ENCODE measurements around the gene RPS5. TPM values are rescaled to one million over a fixed set of nuclear protein-coding genes. Genes with fewer than 3 reads are reported as not detected.

RPS5 gene
- total and polyA plus RNA-seq, 3 donors from 2014 or later = 437 to 1,004 (median 746) TPM

GRCh38 chr19:58396691-58397532 is 9.8 kb downstream of the RPS5 start:
- Histone ChIP-seq H3K27ac (no peak overlapping the region), H3K27me3 (no peaks in the 10 kb centered on the region), H3K9me3 (no peaks in the 10 kb centered on the region), H3K4me1 (peaks cover 15% of the 10 kb centered on the region), H3K36me3 (ENCODE audit: low read depth, missing control alignments) (no peaks in the 10 kb centered on the region), H3K4me3 (peak overlapping the region in 1 of 2 donors; percentile 36)
- TF ChIP-seq POLR2A (IDR thresholded peaks at IDR 0.05) (no peak), CTCF (IDR thresholded peaks at IDR 0.05) (no peak)
- 34 to 35% methylated on average over 15 to 44 of the region's 58 CpGs for WGBS, 2 donors
- no peak for DNase-seq
- intact Hi-C loops (cut with DNase I; ENCODE audit: low total_unique reads) = no loop called here

GRCh38 chr19:58397533-58398037 is 10.5 kb downstream of the RPS5 start:
- Histone ChIP-seq H3K36me3 (ENCODE audit: low read depth, missing control alignments) (no peaks in the 10 kb centered on the region), H3K27me3 (no peaks in the 10 kb centered on the region), H3K4me1 (peaks cover 17% of the 10 kb centered on the region), H3K9me3 (no peaks in the 10 kb centered on the region), H3K4me3 (no peak overlapping the region), H3K27ac (no peak overlapping the region)
- TF ChIP-seq POLR2A (IDR thresholded peaks at IDR 0.05) = no peak
- no peak for TF ChIP-seq CTCF (IDR thresholded peaks at IDR 0.05)
- 47 to 59% methylated on average over 4 to 7 of the region's 7 CpGs for WGBS, 2 donors
- no peak for DNase-seq
- intact Hi-C loops (cut with DNase I; ENCODE audit: low total_unique reads) = no loop called here

DNA sequence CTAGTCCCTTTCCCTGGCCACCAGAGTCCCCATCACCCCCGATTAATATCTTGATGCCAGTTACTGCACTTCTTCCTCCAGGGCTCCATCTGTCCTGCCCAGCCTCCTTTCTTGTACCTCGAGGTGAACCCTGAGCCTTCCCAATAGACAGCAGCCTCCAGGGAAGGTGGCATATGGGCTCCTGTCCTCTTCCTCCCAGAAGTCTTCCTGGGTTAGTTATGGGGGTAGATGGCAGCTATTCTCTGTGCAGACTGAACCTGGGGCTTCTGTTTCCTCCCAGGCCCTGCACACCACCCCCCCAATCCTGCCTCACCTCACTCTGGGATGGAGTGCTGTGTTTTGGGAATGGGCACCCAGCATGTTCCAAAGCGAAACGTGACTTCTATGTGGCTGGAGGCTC is 11.0 kb downstream of the RPS5 start:
- intact Hi-C loops (cut with DNase I; ENCODE audit: low total_unique reads) = no loop called here
- WGBS, 2 donors = 83 to 96% methylated on average over 4 of the region's 4 CpGs
- Histone ChIP-seq H3K36me3 (ENCODE audit: low read depth, missing control alignments) (no peaks in the 10 kb centered on the region), H3K27ac (no peak overlapping the region), H3K4me3 (no peak overlapping the region), H3K4me1 (peaks cover 17% of the 10 kb centered on the region), H3K27me3 (no peaks in the 10 kb centered on the region), H3K9me3 (no peaks in the 10 kb centered on the region)
- no peak for TF ChIP-seq POLR2A (IDR thresholded peaks at IDR 0.05)
- TF ChIP-seq CTCF (IDR thresholded peaks at IDR 0.05) = no peak
- no peak for DNase-seq

GRCh38 chr19:58398545-58398944 is 11.5 kb downstream of the RPS5 start:
- H3K4me3 ChIP-seq = no peak overlapping the region
- no peak for DNase-seq
- H3K4me1 ChIP-seq = peaks cover 17% of the 10 kb centered on the region
- no peaks in the 10 kb centered on the region for H3K27me3 ChIP-seq
- intact Hi-C loops (cut with DNase I; ENCODE audit: low total_unique reads) = no loop called here
- no peaks in the 10 kb centered on the region for H3K36me3 ChIP-seq (ENCODE audit: low read depth, missing control alignments)
- H3K27ac ChIP-seq = no peak overlapping the region
- no peaks in the 10 kb centered on the region for H3K9me3 ChIP-seq
- 90 to 93% methylated on average over 6 of the region's 6 CpGs for WGBS, 2 donors
- no peak for TF ChIP-seq POLR2A (IDR thresholded peaks at IDR 0.05)
- TF ChIP-seq CTCF (IDR thresholded peaks at IDR 0.05) = no peak

Measured in testis (tissue), 3 donors.